GM13976 (cell line): ENCODE results near the gene COPE.

Source experiments
- DNase-seq: peaks from one replicate; pipeline ENCODE4 v3.0.0; 2012; ENCODE audit warnings: low spot score
- in situ Hi-C: fragments of 300-500 bp; cut with MboI; formaldehyde crosslinking; loops from one replicate; pipeline ENCODE4 v1.12.0; 2022; ENCODE audit warnings: low sequenced_read_pairs, mixed read lengths, inconsistent platforms; ENCODE audit not compliant: unreplicated experiment
- TF ChIP-seq, protein P1 (sequence below): IDR thresholded peaks from 2 replicates; pipeline ENCODE4 v1.5.1; 2012; ENCODE audit warnings: borderline replicate concordance, mild to moderate bottlenecking; ENCODE audit not compliant: insufficient read depth; ENCODE audit errors: extremely low read depth, missing control alignments, control extremely low read depth

COPE gene

DNA sequence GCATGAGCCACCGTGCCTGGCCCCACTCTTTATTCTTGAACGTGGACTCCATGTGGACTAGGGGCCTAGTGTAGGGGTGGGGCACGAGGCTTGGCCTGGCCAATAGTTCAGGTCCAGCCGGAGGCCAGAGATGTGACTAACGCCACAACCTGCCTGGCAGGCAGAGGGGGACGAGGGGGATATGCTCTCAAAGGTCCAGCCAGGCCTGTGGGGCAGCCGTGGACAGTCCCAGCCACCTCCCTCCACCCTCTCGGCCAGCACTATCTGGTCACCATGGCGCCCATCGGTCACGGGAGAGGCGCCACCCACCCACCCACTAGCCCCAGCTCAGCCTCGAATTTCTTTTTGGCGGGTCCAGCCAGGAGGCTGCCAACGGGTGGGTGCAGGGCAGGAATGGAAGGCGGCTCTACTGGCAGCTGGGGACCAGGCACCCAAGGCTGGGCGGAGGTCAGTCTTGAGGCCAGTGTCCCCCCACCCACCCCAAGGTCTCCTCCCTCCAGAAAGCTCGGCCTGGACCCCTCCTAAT is 21.0 kb downstream of the COPE start:
- in situ Hi-C loops = no loop called here
- TF ChIP-seq, protein P1, sequence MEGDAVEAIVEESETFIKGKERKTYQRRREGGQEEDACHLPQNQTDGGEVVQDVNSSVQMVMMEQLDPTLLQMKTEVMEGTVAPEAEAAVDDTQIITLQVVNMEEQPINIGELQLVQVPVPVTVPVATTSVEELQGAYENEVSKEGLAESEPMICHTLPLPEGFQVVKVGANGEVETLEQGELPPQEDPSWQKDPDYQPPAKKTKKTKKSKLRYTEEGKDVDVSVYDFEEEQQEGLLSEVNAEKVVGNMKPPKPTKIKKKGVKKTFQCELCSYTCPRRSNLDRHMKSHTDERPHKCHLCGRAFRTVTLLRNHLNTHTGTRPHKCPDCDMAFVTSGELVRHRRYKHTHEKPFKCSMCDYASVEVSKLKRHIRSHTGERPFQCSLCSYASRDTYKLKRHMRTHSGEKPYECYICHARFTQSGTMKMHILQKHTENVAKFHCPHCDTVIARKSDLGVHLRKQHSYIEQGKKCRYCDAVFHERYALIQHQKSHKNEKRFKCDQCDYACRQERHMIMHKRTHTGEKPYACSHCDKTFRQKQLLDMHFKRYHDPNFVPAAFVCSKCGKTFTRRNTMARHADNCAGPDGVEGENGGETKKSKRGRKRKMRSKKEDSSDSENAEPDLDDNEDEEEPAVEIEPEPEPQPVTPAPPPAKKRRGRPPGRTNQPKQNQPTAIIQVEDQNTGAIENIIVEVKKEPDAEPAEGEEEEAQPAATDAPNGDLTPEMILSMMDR = no peak
- no peak for DNase-seq

DNA sequence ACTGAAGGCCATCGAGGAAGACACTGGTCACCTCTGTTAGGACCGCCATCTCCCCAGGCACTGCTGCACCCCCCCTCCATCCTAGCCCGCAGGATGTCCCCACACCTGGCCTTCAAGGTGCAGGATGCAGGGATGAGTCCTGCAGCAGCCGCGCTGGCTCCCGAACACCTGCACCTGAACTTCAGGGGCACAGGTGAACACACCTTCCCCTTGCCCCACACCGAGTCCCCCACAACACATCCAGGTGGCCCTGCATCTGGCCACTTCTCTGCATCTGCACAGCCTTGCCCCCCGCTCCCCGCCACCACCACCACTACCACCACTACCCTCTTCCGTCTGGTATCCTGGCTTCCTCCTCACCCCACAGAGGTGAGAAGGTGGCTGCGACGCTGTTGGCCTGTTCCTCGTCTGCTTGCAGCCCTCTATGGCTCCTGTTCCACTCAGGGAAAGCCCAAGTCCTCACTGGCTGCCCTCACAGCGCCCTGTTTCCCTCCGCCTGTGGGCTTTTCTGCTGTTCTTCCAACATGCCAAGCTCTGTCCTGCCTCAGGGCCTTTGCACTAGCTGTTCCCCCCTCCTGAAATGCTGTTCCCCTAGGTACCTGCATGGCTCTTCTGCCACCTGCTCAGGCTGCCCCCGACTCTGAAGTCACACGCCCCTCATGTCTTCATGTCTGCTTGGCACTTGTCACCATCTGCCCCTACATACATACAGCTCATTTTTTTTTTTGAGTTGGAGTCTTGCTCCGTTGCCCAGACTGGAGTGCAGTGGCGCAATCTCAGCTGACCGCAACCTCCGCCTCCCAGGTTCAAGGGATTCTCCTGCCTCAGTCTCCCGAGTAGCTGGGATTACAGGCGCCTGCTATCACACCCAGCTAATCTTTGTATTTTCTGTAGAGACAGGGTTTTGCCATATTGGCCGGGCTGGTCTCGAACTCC is 21.8 kb downstream of the COPE start:
- TF ChIP-seq, protein P1 = no peak
- in situ Hi-C loops = no loop called here

DNA sequence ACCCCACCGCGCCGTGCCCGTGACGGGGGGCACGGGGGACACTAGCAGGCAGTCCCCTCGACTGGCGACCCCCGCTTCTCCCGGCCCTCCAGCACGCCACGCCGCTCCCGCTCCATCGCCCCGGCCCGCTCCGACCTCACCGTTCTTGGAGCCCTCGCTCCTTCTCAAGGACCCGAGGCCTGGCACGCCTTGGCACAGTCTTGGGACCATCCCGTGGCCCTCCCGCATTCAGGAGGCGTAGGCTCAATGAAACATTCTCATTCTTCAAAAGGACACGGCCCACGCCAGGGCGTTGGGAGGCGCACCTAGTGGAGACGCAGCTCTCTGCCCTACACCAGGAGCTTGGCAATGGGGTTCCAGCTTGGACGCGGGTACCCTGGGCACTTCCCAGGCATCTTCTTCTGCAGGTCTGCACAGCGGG is 22.8 kb downstream of the COPE start:
- in situ Hi-C loops = no loop called here
- no peak for DNase-seq
- TF ChIP-seq, protein P1 = no peak

More for the DNA sequence above, 21.8 kb downstream of the COPE start:
- DNase-seq = no peak

DNA sequence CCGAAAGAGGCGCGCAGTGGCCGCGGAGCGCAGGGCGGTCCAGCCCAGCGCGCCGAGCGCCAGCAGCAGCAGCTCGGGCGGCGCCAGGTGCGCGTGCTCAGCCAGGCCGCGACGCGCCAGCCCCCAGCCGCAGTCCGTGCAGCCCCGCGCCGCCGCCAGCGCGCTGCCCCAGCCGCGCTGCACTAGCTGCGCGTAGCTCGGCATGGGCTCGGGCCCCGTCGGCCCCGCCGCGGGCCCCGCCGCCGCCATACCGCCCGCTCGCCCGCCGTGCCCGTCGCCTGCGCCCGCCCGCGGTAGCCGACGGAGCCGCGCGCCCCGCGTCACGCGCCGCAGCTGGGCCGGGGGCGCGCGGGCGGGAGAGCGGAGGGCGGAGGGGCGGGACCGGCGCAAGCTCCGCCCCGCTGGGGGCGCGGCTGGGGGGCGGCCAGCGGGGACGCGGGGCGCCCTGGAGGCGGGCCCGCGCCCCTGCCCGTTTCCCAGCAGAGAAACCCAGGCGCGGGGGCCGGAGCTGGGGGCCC is 23.3 kb downstream of the COPE start, which contains the start of gene CERS1:
TSS of gene CERS1 (minus strand) at position 335 of the 518 bp plus-strand sequence. CDS start at position 249, 86 bp downstream.
- DNase-seq = no peak
- in situ Hi-C loops = no loop called here
- TF ChIP-seq, protein P1 = no peak

DNA sequence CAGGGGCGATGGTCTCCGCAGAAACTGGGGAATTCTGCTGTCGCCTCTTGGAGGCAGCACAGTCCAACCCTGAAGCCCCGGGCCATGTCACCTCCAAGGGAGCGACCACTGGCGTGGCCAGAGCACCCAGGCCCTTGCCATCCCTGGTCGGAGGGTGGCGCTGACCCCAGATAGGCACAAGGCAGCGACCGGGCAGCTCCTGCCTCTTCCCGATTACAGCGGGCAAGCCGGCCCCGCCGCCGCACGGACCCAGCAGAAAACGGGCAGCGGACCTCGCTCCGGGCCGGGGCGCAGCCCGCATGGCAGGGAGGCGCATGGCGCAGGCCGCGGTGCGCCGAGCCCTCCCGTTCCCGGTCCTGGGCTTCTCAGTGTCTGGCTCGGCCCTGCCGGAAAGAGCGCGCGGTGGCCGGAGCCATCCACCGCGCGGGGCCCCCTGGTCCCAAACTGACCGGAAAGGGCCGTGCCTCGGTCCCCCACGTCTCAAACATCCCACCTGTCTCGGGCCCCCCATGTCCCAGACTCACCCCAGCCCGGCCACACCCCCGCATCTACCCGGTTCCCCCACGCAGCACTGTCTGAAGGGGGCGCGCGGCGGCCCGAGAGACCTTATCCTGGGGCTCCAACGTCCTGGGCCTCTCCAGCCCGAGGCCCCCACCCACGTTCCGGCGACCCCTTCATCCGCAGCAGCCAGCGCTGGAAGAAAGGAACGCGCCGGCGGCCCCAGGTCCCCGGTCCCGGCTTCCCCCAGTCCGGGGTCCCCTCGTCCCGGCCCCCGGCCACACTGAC is 24.0 kb downstream of the COPE start:
- TF ChIP-seq, protein P1 = no peak
- peak; percentile 70 for DNase-seq
- in situ Hi-C loops = no loop called here

DNA sequence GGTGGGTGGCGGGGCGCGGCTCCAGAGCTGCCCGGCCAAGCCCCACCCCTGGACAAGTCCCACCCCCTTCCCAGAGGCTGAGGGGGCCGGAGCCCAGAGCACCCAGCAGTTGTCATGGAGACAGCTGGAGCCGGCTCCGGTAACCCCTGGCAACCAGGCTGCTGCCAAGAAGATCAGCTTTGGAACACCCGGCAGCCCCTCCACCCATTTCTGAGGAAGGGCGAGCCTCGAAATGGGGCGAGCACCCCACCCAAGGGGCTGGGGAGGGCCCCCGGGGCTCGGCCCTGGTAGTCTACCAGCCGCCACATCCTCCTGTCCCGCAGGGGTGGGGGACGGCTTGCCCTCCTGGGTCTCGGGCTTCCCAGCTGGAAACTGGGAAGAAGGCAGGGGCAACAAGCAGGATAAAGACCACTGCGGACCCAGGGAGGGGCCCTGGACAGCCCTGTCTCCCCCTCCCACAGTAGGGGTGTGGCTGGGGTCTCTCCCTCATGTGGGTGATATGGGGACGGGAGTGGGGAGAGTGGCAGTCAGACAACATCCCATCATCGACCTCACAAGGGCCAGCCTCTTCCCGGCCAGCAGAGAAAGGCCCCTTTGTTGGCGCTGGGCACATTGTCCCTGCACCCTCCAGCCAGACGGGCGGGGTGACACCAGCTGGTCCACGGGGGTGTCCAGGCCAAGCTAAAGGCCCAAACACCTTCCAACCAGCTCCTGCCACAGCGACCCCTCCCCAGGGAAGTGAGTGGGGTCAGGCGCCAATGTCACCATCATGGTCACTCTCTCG is 24.7 kb downstream of the COPE start:
- DNase-seq = no peak
- TF ChIP-seq, protein P1 = no peak
- in situ Hi-C loops = no loop called here
